Mesenchymal stem cell (in vitro differentiated cells and primary cell): ENCODE results near the gene ADAMTSL3.

Experiments used
- DNase-seq: peaks from one replicate; pipeline ENCODE4 v3.0.0-alpha.2; 2013
- H2AFZ ChIP-seq: one replicate; pipeline ENCODE4 v1.6.1; 2013; ENCODE audit warnings: low read depth, mild to moderate bottlenecking, control low read depth, inconsistent platforms, low read length, moderate library complexity
- H2AK5ac ChIP-seq: 2 replicates; pipeline ENCODE4 v1.6.1; 2013; ENCODE audit warnings: low read length, moderate library complexity, mild to moderate bottlenecking, inconsistent platforms; ENCODE audit not compliant: severe bottlenecking
- H2BK120ac ChIP-seq: one replicate; pipeline ENCODE4 v1.6.1; 2013; ENCODE audit warnings: low read depth, mild to moderate bottlenecking, inconsistent platforms, low read length, moderate library complexity
- H2BK12ac ChIP-seq, 2 experiments: one replicate each; pipeline ENCODE4 v1.6.1; 2013; ENCODE audit warnings: inconsistent platforms in 2 of 2, low read length in 2 of 2, mild to moderate bottlenecking in 2 of 2, moderate library complexity in 2 of 2, control low read depth in 1 of 2
- H2BK15ac ChIP-seq: one replicate; pipeline ENCODE4 v1.6.1; 2013; ENCODE audit warnings: mild to moderate bottlenecking, low read depth, inconsistent platforms; ENCODE audit not compliant: poor library complexity, severe bottlenecking
- H2BK5ac ChIP-seq: 2 replicates; pipeline ENCODE4 v1.6.1; 2013; ENCODE audit warnings: low read depth, mild to moderate bottlenecking, low read length, control low read depth, inconsistent platforms; ENCODE audit not compliant: poor library complexity, severe bottlenecking
- H3K14ac ChIP-seq, 2 experiments: one replicate each; pipeline ENCODE4 v1.6.1; 2013; ENCODE audit warnings: inconsistent platforms in 2 of 2, low read length in 2 of 2, control low read depth in 1 of 2, mild to moderate bottlenecking in 1 of 2, moderate library complexity in 1 of 2
- H3K18ac ChIP-seq, 2 experiments: one replicate each; pipeline ENCODE4 v1.6.1; 2013; ENCODE audit warnings: inconsistent platforms in 2 of 2, low read length in 2 of 2, control low read depth in 1 of 2, low read depth in 1 of 2, mild to moderate bottlenecking in 1 of 2
- H3K23ac ChIP-seq, 2 experiments: one replicate each; pipeline ENCODE4 v1.6.1; 2013; ENCODE audit warnings: inconsistent platforms in 2 of 2, low read length in 2 of 2, mild to moderate bottlenecking in 2 of 2, moderate library complexity in 2 of 2, control low read depth in 1 of 2
- H3K27ac ChIP-seq: 2 replicates; pipeline ENCODE4 v1.5.1; 2013; ENCODE audit warnings: mild to moderate bottlenecking, moderate library complexity, low read length, control low read depth, inconsistent platforms; ENCODE audit not compliant: poor library complexity, severe bottlenecking
- H3K27me3 ChIP-seq, 2 experiments: 2 replicates each; pipeline versions ENCODE4 v1.6.1 to v1.7.0; 2013; ENCODE audit warnings: low read length in 2 of 2, mild to moderate bottlenecking in 2 of 2, moderate library complexity in 2 of 2, control low read depth in 1 of 2, inconsistent platforms in 1 of 2; ENCODE audit not compliant: control insufficient read depth in 1 of 2, insufficient read depth in 1 of 2
- H3K36me3 ChIP-seq, 2 experiments: 2 replicates each; pipeline versions ENCODE4 v1.6.1 to v1.7.0; 2013; ENCODE audit warnings: low read length in 2 of 2, control low read depth in 1 of 2, inconsistent platforms in 1 of 2, low read depth in 1 of 2, mild to moderate bottlenecking in 1 of 2; ENCODE audit not compliant: insufficient read depth in 2 of 2, control insufficient read depth in 1 of 2
- H3K4ac ChIP-seq, 2 experiments: one replicate each; pipeline ENCODE4 v1.6.1; 2013; ENCODE audit warnings: inconsistent platforms in 2 of 2, low read length in 2 of 2, mild to moderate bottlenecking in 2 of 2, moderate library complexity in 2 of 2, control low read depth in 1 of 2, low read depth in 1 of 2
- H3K4me1 ChIP-seq: 2 replicates; pipeline ENCODE4 v1.6.1; 2013; ENCODE audit warnings: low read depth, low read length, control low read depth; ENCODE audit not compliant: control insufficient read depth, insufficient read depth
- H3K4me2 ChIP-seq: 2 replicates; pipeline ENCODE4 v1.6.1; 2013; ENCODE audit warnings: low read length, mild to moderate bottlenecking, inconsistent platforms; ENCODE audit not compliant: poor library complexity, severe bottlenecking
- H3K4me3 ChIP-seq, 2 experiments: 2 replicates each; pipeline versions ENCODE4 v1.5.1 to v1.7.0; 2013; ENCODE audit warnings: low read length in 2 of 2, mild to moderate bottlenecking in 2 of 2, control low read depth in 1 of 2, low read depth in 1 of 2; ENCODE audit not compliant: insufficient read depth in 1 of 2
- H3K79me1 ChIP-seq: replicated peaks from 2 replicates; pipeline ENCODE4 v1.6.1; 2013; ENCODE audit warnings: mild to moderate bottlenecking, control low read depth, low read length, inconsistent platforms; ENCODE audit not compliant: poor library complexity, severe bottlenecking
- H3K9ac ChIP-seq: 2 replicates; pipeline ENCODE4 v1.7.0; 2013; ENCODE audit warnings: mild to moderate bottlenecking, low read length, moderate library complexity
- H3K9me3 ChIP-seq: 2 replicates; pipeline ENCODE4 v1.7.0; 2013; ENCODE audit warnings: mild to moderate bottlenecking, low read length; ENCODE audit not compliant: control insufficient read depth
- H4K8ac ChIP-seq: one replicate; pipeline ENCODE4 v1.6.1; 2013; ENCODE audit warnings: inconsistent platforms, mild to moderate bottlenecking, low read length, moderate library complexity
- H4K91ac ChIP-seq: one replicate; pipeline ENCODE4 v1.6.1; 2013; ENCODE audit warnings: mild to moderate bottlenecking, low read length, inconsistent platforms
- WGBS: methylation state at CpG from one replicate; pipeline ENCODE4 v1.1.7; 2013; ENCODE audit warnings: mixed read lengths; 5-methylcytosine and 5-hydroxymethylcytosine counted together

Gene ADAMTSL3

DNA sequence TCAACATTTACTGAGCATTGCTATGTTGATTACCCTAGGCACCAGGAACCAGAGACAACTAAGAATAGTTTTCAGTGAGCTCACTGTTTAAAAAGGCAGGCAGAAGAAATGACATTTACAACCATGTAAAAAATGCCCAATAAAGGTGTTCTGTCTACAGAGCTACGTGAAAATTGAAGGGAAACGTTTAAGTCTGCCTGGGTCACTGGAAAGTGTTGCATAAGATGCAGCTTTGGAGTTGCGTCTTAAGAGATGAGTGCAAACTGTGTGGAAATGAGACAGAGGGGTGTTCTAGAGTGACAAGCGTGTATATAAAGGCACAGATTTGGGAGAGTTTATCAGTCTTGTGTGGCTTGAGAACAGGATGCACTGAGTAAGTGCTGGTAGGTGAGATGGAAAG lies 303.0 kb downstream of the ADAMTSL3 start:
- no peak overlapping the region for H3K4ac ChIP-seq
- no peak overlapping the region for H4K8ac ChIP-seq
- H3K9ac ChIP-seq, result no peak overlapping the region
- no peak overlapping the region for H3K4me2 ChIP-seq
- H3K36me3 ChIP-seq, result no peaks in the 10 kb centered on the region
- no peak overlapping the region for H2BK5ac ChIP-seq
- no peak overlapping the region for H3K4me3 ChIP-seq
- H3K18ac ChIP-seq, result no peak overlapping the region
- H2BK12ac ChIP-seq, result no peak overlapping the region
- H3K27me3 ChIP-seq, result no peaks in the 10 kb centered on the region
- WGBS, result 72% methylated on average over 4 of the region's 4 CpGs
- no peak overlapping the region for H2AK5ac ChIP-seq
- H2BK120ac ChIP-seq, result no peak overlapping the region
- no peak overlapping the region for H2AFZ ChIP-seq
- no peak overlapping the region for H3K14ac ChIP-seq
- H3K4me1 ChIP-seq, result no peaks in the 10 kb centered on the region
- H3K79me1 ChIP-seq, result no peaks in the 10 kb centered on the region
- H3K27ac ChIP-seq, result no peak overlapping the region
- H3K23ac ChIP-seq, result no peak overlapping the region
- no peak overlapping the region for H2BK15ac ChIP-seq
- no peak overlapping the region for H4K91ac ChIP-seq
- no peak for DNase-seq
- H3K9me3 ChIP-seq, result peaks cover 7% of the 10 kb centered on the region

DNA sequence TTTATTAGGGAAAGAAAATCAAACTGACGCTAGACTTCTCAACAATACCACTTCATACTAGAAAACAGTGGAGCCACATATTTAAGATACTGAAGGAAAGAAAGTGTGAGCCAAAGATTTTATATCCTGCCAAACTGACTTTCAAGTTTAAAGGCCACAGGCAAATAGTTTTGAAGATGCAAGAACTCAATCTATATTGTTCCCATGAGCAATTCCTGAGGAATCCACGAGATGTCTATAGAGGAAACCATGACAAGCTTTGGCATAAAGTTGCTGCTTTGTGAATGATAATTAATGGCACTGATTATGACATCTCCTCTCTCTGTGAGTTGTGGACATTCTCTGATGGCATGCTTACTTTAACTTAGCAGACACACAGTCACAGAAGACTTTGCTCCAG lies 305.6 kb downstream of the ADAMTSL3 start:
- peaks cover 7% of the 10 kb centered on the region for H3K9me3 ChIP-seq
- H2BK15ac ChIP-seq, result no peak overlapping the region
- no peak overlapping the region for H3K14ac ChIP-seq
- whole genome bisulfite sequencing, result 71% methylated on average over 2 of the region's 2 CpGs
- no peaks in the 10 kb centered on the region for H3K79me1 ChIP-seq
- no peak overlapping the region for H3K4me2 ChIP-seq
- H3K36me3 ChIP-seq, result no peaks in the 10 kb centered on the region
- H3K4me1 ChIP-seq, result no peaks in the 10 kb centered on the region
- H4K91ac ChIP-seq, result no peak overlapping the region
- H3K27ac ChIP-seq, result no peak overlapping the region
- H3K18ac ChIP-seq, result no peak overlapping the region
- no peak overlapping the region for H2AFZ ChIP-seq
- no peak overlapping the region for H2BK120ac ChIP-seq
- H2AK5ac ChIP-seq, result no peak overlapping the region
- no peak overlapping the region for H2BK5ac ChIP-seq
- H3K23ac ChIP-seq, result no peak overlapping the region
- no peak overlapping the region for H3K4ac ChIP-seq
- DNase-seq, result no peak
- H3K27me3 ChIP-seq, result no peaks in the 10 kb centered on the region
- no peak overlapping the region for H4K8ac ChIP-seq
- no peak overlapping the region for H3K9ac ChIP-seq
- H3K4me3 ChIP-seq, result no peak overlapping the region
- no peak overlapping the region for H2BK12ac ChIP-seq

DNA sequence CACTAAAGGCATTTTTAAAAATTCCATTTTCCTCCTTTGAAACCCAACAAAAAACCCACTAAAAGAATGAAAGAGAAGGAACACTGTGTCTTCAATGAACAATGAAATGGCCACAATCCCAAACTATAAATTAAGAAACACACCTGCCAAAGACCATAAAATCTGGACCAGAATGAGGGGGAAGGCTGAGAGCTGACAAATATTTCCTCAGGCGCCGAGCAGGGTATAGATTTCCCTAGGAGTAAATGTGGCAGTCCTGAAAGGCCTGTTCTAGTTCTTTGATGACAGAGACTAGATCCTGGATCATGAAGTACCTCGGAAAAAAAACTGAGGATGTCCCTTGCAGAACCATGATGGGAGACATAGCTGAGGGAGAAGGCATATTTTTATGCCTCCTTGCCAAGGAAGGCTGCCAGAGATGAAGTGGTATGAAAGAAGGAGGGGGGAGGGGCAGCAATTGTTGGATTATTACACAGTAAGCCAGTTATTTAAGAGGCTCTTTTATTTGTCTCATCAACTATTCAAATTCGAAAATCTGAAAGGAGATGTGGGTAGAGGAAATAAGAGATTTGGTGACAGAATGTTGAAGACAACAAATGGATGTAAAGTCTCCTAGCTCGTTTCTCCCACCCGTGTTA lies 306.4 kb downstream of the ADAMTSL3 start:
- H3K27me3 ChIP-seq, result no peaks in the 10 kb centered on the region
- H3K9ac ChIP-seq, result no peak overlapping the region
- H3K4me3 ChIP-seq, result no peak overlapping the region
- no peak overlapping the region for H3K14ac ChIP-seq
- 82% methylated on average over 3 of the region's 6 CpGs for WGBS
- H4K8ac ChIP-seq, result no peak overlapping the region
- no peak overlapping the region for H3K27ac ChIP-seq
- H3K18ac ChIP-seq, result no peak overlapping the region
- no peak overlapping the region for H4K91ac ChIP-seq
- no peak for DNase-seq
- H2AFZ ChIP-seq, result no peak overlapping the region
- H3K79me1 ChIP-seq, result no peaks in the 10 kb centered on the region
- H3K36me3 ChIP-seq, result no peaks in the 10 kb centered on the region
- H3K9me3 ChIP-seq, result peaks cover 7% of the 10 kb centered on the region
- H2BK15ac ChIP-seq, result no peak overlapping the region
- H2BK120ac ChIP-seq, result no peak overlapping the region
- no peaks in the 10 kb centered on the region for H3K4me1 ChIP-seq
- H2BK12ac ChIP-seq, result no peak overlapping the region
- no peak overlapping the region for H3K4ac ChIP-seq
- H3K4me2 ChIP-seq, result no peak overlapping the region
- no peak overlapping the region for H2BK5ac ChIP-seq
- H2AK5ac ChIP-seq, result no peak overlapping the region
- H3K23ac ChIP-seq, result no peak overlapping the region

DNA sequence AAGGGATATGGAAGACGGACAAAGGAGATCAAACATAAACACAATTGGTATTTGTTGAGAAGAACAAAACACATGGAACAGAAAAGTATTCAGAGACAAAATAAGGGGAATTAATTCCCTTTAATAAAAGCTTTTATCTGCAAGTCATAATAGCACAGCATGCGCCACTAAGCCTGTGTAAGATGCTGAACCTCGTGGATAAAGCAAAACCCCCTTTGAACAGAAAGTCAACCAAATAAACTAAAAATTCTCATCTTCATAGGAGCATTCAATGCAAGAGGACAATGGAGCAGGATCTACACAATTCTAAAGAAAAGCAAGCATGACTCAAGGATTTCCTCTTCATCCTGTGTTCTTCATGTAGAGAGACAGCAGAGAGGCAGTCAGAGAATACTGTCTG lies 307.4 kb downstream of the ADAMTSL3 start:
- no peak overlapping the region for H3K4ac ChIP-seq
- H3K4me3 ChIP-seq, result no peak overlapping the region
- H3K4me2 ChIP-seq, result no peak overlapping the region
- no peak overlapping the region for H2BK5ac ChIP-seq
- no peaks in the 10 kb centered on the region for H3K4me1 ChIP-seq
- H3K27me3 ChIP-seq, result no peaks in the 10 kb centered on the region
- no peak overlapping the region for H2BK12ac ChIP-seq
- no peak overlapping the region for H2AFZ ChIP-seq
- no peak overlapping the region for H3K9ac ChIP-seq
- no peak overlapping the region for H2BK120ac ChIP-seq
- DNase-seq, result no peak
- H4K8ac ChIP-seq, result no peak overlapping the region
- H3K27ac ChIP-seq, result no peak overlapping the region
- no peak overlapping the region for H3K23ac ChIP-seq
- no peak overlapping the region for H2BK15ac ChIP-seq
- H3K14ac ChIP-seq, result no peak overlapping the region
- H2AK5ac ChIP-seq, result no peak overlapping the region
- no peaks in the 10 kb centered on the region for H3K79me1 ChIP-seq
- H3K36me3 ChIP-seq, result no peaks in the 10 kb centered on the region
- H3K18ac ChIP-seq, result no peak overlapping the region
- peaks cover 7% of the 10 kb centered on the region for H3K9me3 ChIP-seq
- no peak overlapping the region for H4K91ac ChIP-seq
- WGBS, result 86% methylated on average over 3 of the region's 3 CpGs
